ENCODE results near the gene PSKH1.
A peak's percentile ranks its signal among the peaks of the same experiment; 100 is the strongest.
"Not testable (repeated sequence)": the region's sequence is repeated elsewhere in the genome, so short reads cannot be mapped to it uniquely, and the experiment has no call there.

PSKH1 gene

DNA sequence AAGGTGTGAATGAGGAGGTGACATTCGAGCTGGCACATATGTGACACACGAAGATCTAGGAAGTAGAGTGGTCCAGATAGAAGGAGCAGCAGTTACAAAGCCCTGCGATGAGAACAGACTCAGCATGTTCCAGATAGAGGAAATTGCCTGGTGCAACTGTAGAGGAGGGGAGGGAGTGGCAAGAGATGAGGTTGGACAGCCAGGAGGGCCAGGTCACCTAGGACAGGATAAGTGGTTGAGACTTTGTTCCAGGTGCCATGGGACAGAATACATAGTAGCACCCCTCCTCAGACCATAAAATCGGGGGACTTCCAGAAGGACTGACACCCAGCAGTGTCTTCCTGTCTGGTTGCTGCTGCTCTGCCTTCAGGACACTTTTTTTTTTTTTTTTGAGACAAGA is 34.6 kb upstream of the PSKH1 start:
- Histone ChIP-seq H3K4me1 (ENCODE audit: insufficient read depth, low read length) (peaks cover 6% of the 10 kb centered on the region; the same call in 1 of the 2 replicates), H3K9ac (ENCODE audit: low read depth, low read length) (no peak overlapping the region), H3K36me3 (ENCODE audit: insufficient read depth, low read length) (peaks cover 4% of the 10 kb centered on the region; the same call in 1 of the 2 replicates), H3K9me3 (ENCODE audit: control insufficient read depth, insufficient read depth, low read length) (no peaks in the 10 kb centered on the region)

DNA sequence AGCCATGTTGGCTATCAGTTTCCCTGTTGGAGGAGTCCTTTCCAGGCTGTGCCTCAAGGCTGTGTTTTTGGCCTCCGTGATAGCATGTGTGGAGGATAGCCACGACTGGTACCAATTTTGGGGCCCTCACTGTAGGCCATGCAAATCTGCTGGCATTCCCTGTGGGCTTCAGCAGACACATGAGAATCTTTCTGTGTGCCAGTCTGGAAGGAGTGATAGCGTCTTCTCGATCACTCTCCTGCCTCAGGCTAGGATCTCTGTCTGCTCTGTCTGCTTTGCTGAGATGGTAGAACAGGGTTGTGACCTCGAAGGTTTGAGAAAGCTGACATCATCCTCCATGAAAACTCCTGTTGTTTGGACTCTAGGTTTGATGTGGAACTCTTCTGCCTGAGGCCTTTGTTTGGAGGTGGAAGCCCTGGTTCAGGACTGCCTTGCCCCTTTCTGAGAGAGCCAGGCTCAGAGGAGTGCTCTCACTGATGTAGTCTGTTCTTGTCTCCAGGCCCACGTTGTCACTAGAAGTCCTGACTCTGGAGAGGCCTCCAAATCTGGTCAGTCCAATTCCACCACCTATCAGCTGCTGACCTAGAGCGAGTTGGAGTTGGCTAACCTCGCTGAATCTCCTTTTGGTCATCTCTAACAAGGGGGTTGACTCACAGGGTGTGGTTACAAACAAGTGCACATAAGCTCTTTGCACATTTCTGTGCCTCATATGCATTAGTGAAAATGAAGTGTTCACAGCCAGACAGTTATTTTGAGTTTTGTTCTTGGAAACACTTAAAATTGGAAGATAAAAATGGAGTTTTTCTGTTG is 32.3 kb upstream of the PSKH1 start:
- H3K36me3 ChIP-seq (ENCODE audit: insufficient read depth, low read length): peaks cover 4% of the 10 kb centered on the region; the same call in 1 of the 2 replicates
- H3K9ac ChIP-seq (ENCODE audit: low read depth, low read length): no peak overlapping the region
- no peaks in the 10 kb centered on the region for H3K9me3 ChIP-seq (ENCODE audit: control insufficient read depth, insufficient read depth, low read length)
- peaks cover 6% of the 10 kb centered on the region; the same call in 1 of the 2 replicates for H3K4me1 ChIP-seq (ENCODE audit: insufficient read depth, low read length)

DNA sequence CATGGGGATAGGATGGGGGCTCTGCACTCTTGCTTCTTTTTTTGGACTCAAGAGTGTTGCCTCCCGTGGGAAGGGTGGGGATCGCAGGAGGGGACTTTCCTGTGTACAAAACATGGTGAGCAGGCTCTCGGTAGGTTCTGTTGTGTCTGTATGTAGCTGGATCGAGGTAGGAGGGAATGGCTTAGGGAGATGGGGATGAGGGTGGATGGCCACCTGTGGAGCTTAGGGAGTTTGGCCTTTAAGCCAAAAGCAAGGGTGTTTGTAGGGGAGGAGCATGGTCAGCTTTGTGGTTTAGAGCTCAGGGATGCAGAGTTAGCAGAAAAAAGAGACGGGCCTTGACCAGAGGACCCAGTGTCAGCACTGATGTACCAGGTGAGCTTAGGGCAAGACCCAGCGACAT is 31.2 kb upstream of the PSKH1 start:
- H3K4me1 ChIP-seq (ENCODE audit: insufficient read depth, low read length): peaks cover 6% of the 10 kb centered on the region; the same call in 1 of the 2 replicates
- H3K9me3 ChIP-seq (ENCODE audit: control insufficient read depth, insufficient read depth, low read length): no peaks in the 10 kb centered on the region
- H3K9ac ChIP-seq (ENCODE audit: low read depth, low read length): no peak overlapping the region
- H3K36me3 ChIP-seq (ENCODE audit: insufficient read depth, low read length): peaks cover 4% of the 10 kb centered on the region; the same call in 1 of the 2 replicates

DNA sequence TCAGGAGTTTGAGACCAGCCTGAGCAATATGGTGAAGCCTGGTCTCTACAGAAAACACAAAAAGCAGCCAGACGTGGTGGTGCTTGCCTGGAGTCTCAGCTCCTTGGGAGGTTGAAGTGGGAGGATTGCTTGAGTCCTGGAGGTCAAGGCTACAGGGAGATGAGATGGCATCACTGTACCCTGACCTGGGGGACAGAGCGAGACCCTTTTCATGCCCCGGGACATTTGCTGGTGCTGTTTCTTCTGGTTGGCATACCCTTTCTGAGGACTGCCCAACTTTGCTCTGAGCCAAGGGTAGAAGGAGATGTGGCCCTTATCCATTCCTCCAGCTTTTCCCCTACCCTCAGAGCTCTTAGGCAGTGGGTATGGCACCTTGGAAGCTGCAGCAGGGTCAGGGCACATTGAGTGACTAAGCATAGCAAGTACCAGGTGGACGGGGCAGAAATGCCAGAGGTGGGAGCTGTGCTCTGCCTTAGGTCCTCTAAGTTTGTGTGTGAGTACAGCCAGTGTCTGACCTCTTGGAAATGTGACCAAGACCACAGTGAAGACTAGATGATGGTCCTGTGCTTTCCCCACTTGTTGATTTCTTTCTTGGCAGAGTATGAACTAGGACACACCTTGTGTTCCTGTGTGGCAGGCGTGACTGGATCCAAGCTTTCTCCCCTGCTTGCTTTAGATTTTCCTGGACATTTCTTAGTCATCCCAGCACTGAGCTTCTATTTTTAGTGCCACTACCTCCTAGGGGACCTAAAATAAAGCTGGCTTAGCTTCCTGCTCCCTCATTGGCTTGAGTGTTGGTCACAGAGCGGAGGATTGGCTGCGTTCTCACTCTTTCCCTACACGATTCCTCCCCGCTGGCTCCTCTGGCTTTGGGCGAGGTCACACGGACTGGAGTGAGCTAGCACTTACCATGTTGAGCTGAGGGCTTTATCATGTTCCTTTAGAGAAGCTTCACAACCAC is 30.2 kb upstream of the PSKH1 start:
- H3K9ac ChIP-seq (ENCODE audit: low read depth, low read length): no peak overlapping the region
- H3K4me1 ChIP-seq (ENCODE audit: insufficient read depth, low read length): no peaks in the 10 kb centered on the region; the same call in 1 of the 2 replicates
- no peaks in the 10 kb centered on the region for H3K9me3 ChIP-seq (ENCODE audit: control insufficient read depth, insufficient read depth, low read length)
- H3K36me3 ChIP-seq (ENCODE audit: insufficient read depth, low read length): peaks cover 11% of the 10 kb centered on the region

DNA sequence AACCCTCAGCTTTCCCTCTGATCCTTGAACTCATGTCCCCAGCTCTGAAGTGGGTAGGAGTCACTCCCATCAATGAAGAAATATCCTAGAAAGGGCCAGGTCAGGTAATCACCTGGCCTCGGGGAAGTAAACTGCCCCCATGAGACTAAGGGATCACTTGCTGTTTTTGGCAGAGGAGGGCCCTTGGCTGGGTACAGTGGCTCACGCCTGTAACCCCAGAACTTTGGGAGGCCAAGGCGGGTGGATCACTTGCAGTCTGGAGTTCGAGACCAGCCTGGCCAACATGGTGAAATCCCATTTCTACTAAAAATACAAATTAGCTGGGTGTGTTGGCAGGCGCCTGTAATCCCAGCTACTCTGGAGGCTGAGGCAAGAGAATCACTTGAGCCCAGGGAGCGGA is 29.0 kb upstream of the PSKH1 start:
- not testable (repeated sequence) for H3K9ac ChIP-seq (ENCODE audit: low read depth, low read length); H3K4me1 ChIP-seq (ENCODE audit: insufficient read depth, low read length); H3K9me3 ChIP-seq (ENCODE audit: control insufficient read depth, insufficient read depth, low read length)
- H3K36me3 ChIP-seq (ENCODE audit: insufficient read depth, low read length): peaks cover 16% of the 10 kb centered on the region

DNA sequence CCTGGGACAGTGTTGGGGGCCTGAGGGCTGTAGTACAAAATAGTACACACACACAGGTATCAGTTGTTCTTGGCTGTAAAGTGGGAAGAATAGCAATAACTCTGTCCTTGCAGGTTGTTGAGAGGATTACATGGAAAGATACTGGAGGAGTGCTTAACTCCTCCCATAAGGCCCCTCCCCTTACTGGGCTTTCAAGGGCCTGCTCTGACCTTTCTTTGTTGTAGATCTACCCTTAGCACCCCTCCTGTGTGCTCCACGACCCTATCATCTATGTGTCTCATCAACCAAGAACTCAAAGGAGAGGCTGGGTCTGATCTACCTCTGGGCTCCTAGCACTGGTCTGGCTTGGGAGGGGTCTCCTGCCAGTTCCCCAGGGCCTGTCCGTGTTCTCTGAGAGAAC is 28.5 kb upstream of the PSKH1 start:
- no peak overlapping the region for H3K9ac ChIP-seq (ENCODE audit: low read depth, low read length)
- peaks cover 16% of the 10 kb centered on the region for H3K36me3 ChIP-seq (ENCODE audit: insufficient read depth, low read length)
- H3K4me1 ChIP-seq (ENCODE audit: insufficient read depth, low read length): no peaks in the 10 kb centered on the region; the same call in 1 of the 2 replicates
- no peaks in the 10 kb centered on the region for H3K9me3 ChIP-seq (ENCODE audit: control insufficient read depth, insufficient read depth, low read length)

DNA sequence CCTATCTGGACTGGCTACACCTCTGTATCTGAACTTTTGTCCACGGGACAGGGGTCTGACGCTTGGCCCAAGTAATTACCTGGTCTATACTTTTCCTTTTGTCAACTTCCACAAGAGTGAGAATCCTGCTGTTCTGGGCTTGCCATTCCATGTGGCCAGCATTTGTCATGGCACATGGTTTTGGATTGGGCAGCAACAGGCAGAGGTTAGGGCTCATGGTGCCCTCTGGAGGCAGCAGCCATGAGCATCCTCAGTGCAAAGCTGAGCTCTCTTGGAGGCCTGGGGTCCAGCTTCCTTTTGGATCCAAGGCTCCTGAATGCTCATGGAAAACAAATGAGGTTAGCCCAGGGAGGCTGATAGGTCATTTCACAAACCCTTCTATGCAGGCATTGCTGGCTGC is 27.7 kb upstream of the PSKH1 start:
- Histone ChIP-seq H3K36me3 (ENCODE audit: insufficient read depth, low read length) (peaks cover 16% of the 10 kb centered on the region), H3K9ac (ENCODE audit: low read depth, low read length) (no peak overlapping the region), H3K9me3 (ENCODE audit: control insufficient read depth, insufficient read depth, low read length) (no peaks in the 10 kb centered on the region), H3K4me1 (ENCODE audit: insufficient read depth, low read length) (no peaks in the 10 kb centered on the region; the same call in 1 of the 2 replicates)

DNA sequence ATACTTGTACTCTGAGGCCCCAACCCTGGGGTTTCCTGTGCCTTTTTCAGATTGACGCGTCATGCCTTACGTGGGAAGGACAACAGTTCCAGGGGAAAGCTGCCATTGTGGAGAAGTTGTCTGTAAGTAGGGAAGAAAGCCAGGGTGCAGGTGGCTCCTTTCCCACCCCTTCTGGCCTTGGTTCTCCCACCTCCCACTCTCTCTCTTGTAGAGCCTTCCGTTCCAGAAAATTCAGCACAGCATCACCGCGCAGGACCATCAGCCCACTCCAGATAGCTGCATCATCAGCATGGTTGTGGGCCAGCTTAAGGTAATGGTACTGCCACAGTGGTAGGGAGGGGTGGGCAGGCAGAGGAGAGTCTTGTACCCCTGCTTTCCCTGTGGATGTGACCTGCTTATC is 24.8 kb upstream of the PSKH1 start:
- no peak overlapping the region for H3K9ac ChIP-seq (ENCODE audit: low read depth, low read length)
- peaks cover 12% of the 10 kb centered on the region for H3K36me3 ChIP-seq (ENCODE audit: insufficient read depth, low read length)
- H3K4me1 ChIP-seq (ENCODE audit: insufficient read depth, low read length): no peaks in the 10 kb centered on the region; the same call in 1 of the 2 replicates
- no peaks in the 10 kb centered on the region for H3K9me3 ChIP-seq (ENCODE audit: control insufficient read depth, insufficient read depth, low read length)

DNA sequence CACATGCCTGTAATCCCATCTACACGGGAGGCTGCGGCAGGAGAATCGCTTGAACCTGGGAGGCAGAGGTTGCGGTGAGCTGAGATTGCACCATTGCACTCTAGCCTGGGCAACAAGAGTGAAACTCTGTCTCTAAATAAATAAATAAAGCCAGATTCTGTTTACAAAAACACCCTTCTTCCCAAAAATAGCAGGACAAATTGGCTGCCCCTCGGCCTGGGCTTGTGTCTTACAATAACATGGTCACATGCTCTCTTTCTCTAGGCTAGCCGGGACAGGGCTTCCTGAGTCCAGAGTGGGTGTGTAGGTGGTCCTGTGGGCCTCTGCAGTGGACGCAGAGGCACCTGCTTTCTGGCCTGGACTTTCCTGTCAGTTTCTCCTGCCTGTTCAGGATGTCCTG is 23.4 kb upstream of the PSKH1 start:
- Histone ChIP-seq H3K36me3 (ENCODE audit: insufficient read depth, low read length) (peaks cover 12% of the 10 kb centered on the region), H3K9me3 (ENCODE audit: control insufficient read depth, insufficient read depth, low read length) (no peaks in the 10 kb centered on the region), H3K9ac (ENCODE audit: low read depth, low read length) (no peak overlapping the region), H3K4me1 (ENCODE audit: insufficient read depth, low read length) (no peaks in the 10 kb centered on the region; the same call in 1 of the 2 replicates)

DNA sequence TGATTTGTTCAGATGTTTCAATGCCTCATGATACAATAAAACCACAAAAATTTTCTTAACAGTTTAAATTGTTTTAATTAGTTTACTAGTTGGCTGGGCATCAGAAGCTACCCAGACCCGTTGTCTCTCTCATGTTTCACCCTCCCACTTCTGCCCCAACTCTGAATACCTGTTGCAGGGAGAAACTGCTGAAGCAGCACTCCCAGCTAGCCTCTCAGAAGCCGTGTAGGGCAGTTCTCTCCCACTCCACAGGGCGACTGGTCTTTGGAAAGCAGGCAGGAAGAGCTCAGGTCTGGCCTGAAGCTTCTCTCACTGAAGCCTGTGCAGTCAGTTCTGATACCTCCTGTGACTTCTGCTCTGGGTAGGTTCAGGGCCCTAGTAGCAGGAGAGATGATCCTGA is 21.8 kb upstream of the PSKH1 start:
- Histone ChIP-seq H3K9ac (ENCODE audit: low read depth, low read length) (no peak overlapping the region), H3K9me3 (ENCODE audit: control insufficient read depth, insufficient read depth, low read length) (no peaks in the 10 kb centered on the region), H3K36me3 (ENCODE audit: insufficient read depth, low read length) (peaks cover 19% of the 10 kb centered on the region), H3K4me1 (ENCODE audit: insufficient read depth, low read length) (no peaks in the 10 kb centered on the region; the same call in 1 of the 2 replicates)

DNA sequence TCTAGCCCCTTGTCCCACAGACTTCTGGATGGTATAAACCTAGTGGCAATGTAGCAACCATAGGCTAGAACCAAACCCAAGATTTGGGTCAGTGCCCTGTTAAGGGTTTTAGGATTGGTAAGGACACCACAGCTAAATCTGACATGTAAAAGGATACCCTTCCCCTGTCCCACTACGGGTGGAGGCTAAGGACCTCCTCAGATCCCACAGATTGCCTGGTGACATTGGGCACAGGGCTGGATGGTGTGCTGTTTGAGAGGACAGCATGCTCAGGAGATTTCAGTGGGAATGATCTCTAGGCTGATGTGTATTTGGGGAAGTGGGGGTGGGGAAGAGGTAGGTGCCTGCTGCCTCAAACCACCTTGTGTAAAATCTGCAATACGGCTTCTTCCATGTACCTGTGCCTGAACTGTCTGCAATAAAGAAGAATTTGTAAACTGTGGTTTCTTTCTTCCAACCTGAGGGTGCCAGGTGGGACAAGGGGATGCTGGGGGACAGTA is 20.9 kb upstream of the PSKH1 start:
- Histone ChIP-seq H3K9ac (ENCODE audit: low read depth, low read length) (peak overlapping the region; percentile 97; the same call in 1 of the 2 replicates), H3K36me3 (ENCODE audit: insufficient read depth, low read length) (peaks cover 21% of the 10 kb centered on the region), H3K9me3 (ENCODE audit: control insufficient read depth, insufficient read depth, low read length) (no peaks in the 10 kb centered on the region), H3K4me1 (ENCODE audit: insufficient read depth, low read length) (no peaks in the 10 kb centered on the region; the same call in 1 of the 2 replicates)

DNA sequence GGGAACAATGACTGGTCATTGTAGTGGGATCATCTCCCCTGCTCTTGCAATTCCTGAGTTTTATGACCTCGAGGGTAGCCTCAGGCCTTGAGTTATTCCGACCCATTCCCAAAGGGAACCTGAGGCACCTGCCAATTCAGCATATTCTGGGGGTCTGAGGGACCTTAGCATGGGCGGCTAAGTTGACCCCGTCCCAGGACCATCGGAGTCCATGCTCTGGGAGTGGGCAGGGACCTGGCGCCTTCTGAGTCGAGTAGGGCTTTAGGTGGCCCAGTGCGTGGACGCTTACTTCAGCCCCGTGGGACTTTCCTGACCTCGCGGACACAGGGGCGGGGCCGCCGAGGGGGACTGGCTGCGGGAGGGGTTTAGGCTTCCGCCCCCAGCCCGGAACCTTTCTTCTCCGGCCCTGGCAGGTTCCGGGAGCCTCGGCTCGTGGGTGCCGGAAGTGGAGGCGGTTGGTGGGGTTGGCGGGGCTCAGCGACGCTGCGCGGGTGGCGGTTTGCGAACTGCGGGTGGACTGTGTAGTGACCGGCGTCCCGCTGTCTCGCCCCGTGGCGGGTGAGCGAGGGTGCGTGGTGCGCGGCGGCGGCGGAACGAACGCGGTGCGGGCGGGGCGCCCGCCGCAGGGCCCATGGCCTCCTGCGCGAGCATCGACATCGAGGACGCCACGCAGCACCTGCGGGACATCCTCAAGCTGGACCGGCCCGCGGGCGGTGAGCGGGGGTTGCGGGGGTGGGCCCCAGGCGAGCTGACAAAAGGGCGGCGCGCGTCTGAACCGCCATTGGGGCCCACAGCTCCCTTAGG is 20.2 kb upstream of the PSKH1 start, which contains the start of gene EDC4:
TSS of gene EDC4 (plus strand) at position 422 of the 804 bp plus-strand sequence. CDS start at position 632, 210 bp downstream.
- peaks cover 22% of the 10 kb centered on the region for H3K36me3 ChIP-seq (ENCODE audit: insufficient read depth, low read length)
- H3K9me3 ChIP-seq (ENCODE audit: control insufficient read depth, insufficient read depth, low read length): no peaks in the 10 kb centered on the region
- peak within 1 kb of the TSS; percentile 97 for H3K9ac ChIP-seq (ENCODE audit: low read depth, low read length)
- no peaks in the 10 kb centered on the region; the same call in 1 of the 2 replicates for H3K4me1 ChIP-seq (ENCODE audit: insufficient read depth, low read length)

DNA sequence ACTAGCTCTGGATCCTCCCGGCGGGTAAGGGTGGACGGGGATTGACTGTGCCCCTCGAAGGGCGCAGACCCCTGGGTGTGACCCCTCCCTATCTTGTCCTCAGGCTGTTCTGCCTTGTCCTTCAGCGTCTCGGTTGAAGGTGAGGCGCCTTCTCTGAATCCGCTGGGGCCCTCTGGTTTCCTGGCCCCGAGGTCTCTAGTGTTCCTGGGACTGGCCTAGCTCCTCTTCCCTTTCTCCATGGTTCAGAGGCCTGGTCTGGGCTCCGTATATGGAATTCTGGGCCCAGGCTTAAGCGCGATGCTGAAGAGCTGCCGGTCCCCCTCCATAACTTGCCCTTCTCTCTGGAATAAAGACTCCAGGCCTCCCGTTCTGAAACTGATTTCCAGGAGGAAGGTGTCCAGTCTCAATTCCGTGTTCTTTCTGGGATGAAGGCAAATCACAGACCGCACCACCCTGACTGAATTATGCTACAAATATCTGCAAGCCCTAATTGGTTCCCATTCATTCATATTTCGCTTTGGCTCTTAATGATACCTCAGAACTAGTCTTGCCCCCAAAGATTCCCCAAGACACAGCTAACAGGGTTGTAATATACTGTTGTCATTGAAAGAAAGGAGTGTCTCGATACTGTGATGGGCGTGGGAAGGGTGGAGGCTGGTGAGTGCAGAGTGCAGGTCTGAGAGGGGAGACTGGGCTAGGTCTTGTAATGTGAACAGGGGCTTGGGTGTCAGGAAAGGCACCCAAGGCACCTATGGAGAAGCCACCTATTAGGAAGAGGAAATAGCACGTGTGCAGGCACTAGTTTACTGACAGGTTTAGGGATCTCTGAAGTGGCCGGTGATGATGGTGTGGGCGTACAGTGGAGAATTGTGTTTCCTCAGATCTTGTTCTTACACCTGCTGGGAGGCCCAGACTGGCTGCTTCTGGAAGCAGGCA is 19.4 kb upstream of the PSKH1 start:
- peak overlapping the region; percentile 97 for H3K9ac ChIP-seq (ENCODE audit: low read depth, low read length)
- peaks cover 19% of the 10 kb centered on the region for H3K36me3 ChIP-seq (ENCODE audit: insufficient read depth, low read length)
- H3K4me1 ChIP-seq (ENCODE audit: insufficient read depth, low read length): no peaks in the 10 kb centered on the region; the same call in 1 of the 2 replicates
- no peaks in the 10 kb centered on the region for H3K9me3 ChIP-seq (ENCODE audit: control insufficient read depth, insufficient read depth, low read length)

Data from ES-I3 (cell line).